Neutrophil (primary cell): ENCODE measurements around the gene SLC4A8.

ENCODE experiments used
- H3K27ac ChIP-seq: fragments of 200-600 bp; sonication (generic); 2 replicates; pipeline ENCODE4 v1.5.1; 2016; ENCODE audit warnings: mild to moderate bottlenecking, moderate library complexity
- H3K27me3 ChIP-seq: fragments of 200-600 bp; sonication (generic); 2 replicates; pipeline ENCODE4 v1.6.0; 2016; ENCODE audit warnings: mild to moderate bottlenecking
- H3K36me3 ChIP-seq: fragments of 200-600 bp; sonication (generic); 2 replicates; pipeline ENCODE4 v1.5.1; 2017
- H3K4me1 ChIP-seq, 2 experiments: fragments of 200-600 bp in 1 of 2; sonication (generic) in 1 of 2; 1 replicate in 1 of 2; 2 replicates in 1 of 2; pipeline versions ENCODE4 v1.5.1 to v1.6.1; 2013 to 2016; ENCODE audit warnings: low read depth in 1 of 2, low read length in 1 of 2, mild to moderate bottlenecking in 1 of 2, moderate library complexity in 1 of 2; ENCODE audit not compliant: control insufficient read depth in 1 of 2, insufficient read depth in 1 of 2
- H3K4me3 ChIP-seq, 2 experiments: fragments of 200-600 bp in 1 of 2; sonication (generic) in 1 of 2; 1 replicate in 1 of 2; 2 replicates in 1 of 2; pipeline ENCODE4 v1.5.1; 2013 to 2016; ENCODE audit warnings: low read depth in 1 of 2, low read length in 1 of 2, mild to moderate bottlenecking in 1 of 2, moderate library complexity in 1 of 2
- H3K9me3 ChIP-seq: fragments of 200-600 bp; sonication (generic); 2 replicates; pipeline ENCODE4 v1.5.1; 2016
- CTCF ChIP-seq: fragments of 200-600 bp; sonication (generic); IDR thresholded peaks from 2 replicates; pipeline ENCODE4 v1.5.1; 2016; ENCODE audit warnings: antibody characterized with exemption

The SLC4A8 gene

GRCh38 chr12:51534216-51535074 lies 109.8 kb downstream of the SLC4A8 start:
- Histone ChIP-seq H3K36me3 (no peaks in the 10 kb centered on the region), H3K4me1 (no peaks in the 10 kb centered on the region), H3K27me3 (peaks cover 30% of the 10 kb centered on the region), H3K27ac (no peak overlapping the region), H3K4me3 (no peak overlapping the region), H3K9me3 (no peaks in the 10 kb centered on the region)
- no peak for TF ChIP-seq CTCF

GRCh38 chr12:51536159-51536558 lies 111.5 kb downstream of the SLC4A8 start:
- H3K4me1 ChIP-seq = no peaks in the 10 kb centered on the region
- no peak overlapping the region for H3K4me3 ChIP-seq
- no peak for TF ChIP-seq CTCF
- H3K27ac ChIP-seq = no peak overlapping the region
- H3K36me3 ChIP-seq = no peaks in the 10 kb centered on the region
- H3K27me3 ChIP-seq = peaks cover 30% of the 10 kb centered on the region
- H3K9me3 ChIP-seq = no peaks in the 10 kb centered on the region

- H3K27me3 ChIP-seq = peaks cover 17% of the 10 kb centered on the region
- no peaks in the 10 kb centered on the region for H3K9me3 ChIP-seq
- H3K4me1 ChIP-seq = no peaks in the 10 kb centered on the region
- no peak for TF ChIP-seq CTCF
- no peaks in the 10 kb centered on the region for H3K36me3 ChIP-seq
- no peak overlapping the region for H3K27ac ChIP-seq
- no peak overlapping the region for H3K4me3 ChIP-seq
Measured at GRCh38 chr12:51538149-51538548, 113.5 kb downstream of the SLC4A8 start.

- peaks cover 12% of the 10 kb centered on the region for H3K27me3 ChIP-seq
- no peaks in the 10 kb centered on the region for H3K9me3 ChIP-seq
- no peak for TF ChIP-seq CTCF
- no peak overlapping the region for H3K4me3 ChIP-seq
- no peak overlapping the region for H3K27ac ChIP-seq
- H3K4me1 ChIP-seq = no peaks in the 10 kb centered on the region
- no peaks in the 10 kb centered on the region for H3K36me3 ChIP-seq
Measured at GRCh38 chr12:51538599-51538998, 114.0 kb downstream of the SLC4A8 start.

- Histone ChIP-seq H3K36me3 (no peaks in the 10 kb centered on the region), H3K4me1 (no peaks in the 10 kb centered on the region), H3K4me3 (no peak overlapping the region), H3K27ac (no peak overlapping the region), H3K9me3 (no peaks in the 10 kb centered on the region), H3K27me3 (peaks cover 15% of the 10 kb centered on the region)
- no peak for TF ChIP-seq CTCF
Measured at GRCh38 chr12:51540996-51541395, 116.4 kb downstream of the SLC4A8 start.
